ENCODE results near the gene CCDC3.

DNA sequence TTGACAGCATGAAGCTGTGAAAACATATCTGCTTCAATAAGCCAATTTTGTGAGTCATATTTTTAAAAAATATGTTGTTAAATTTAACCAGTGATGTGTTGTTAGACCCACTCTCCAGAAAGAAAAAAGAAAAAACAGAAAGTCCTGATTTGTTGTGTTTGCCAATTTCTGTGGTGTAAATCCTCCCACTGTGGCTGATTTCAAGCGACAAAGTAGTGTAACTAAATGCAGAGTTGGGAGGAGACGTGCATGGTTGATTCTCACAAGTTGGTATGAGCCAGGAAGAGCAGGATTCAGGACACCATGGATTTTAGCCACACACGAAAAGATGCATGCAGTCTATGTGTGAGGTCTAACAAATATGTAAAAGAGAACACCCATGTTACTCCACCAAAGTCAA lies 139.1 kb downstream of the CCDC3 start:
- TF ChIP-seq, protein P1, sequence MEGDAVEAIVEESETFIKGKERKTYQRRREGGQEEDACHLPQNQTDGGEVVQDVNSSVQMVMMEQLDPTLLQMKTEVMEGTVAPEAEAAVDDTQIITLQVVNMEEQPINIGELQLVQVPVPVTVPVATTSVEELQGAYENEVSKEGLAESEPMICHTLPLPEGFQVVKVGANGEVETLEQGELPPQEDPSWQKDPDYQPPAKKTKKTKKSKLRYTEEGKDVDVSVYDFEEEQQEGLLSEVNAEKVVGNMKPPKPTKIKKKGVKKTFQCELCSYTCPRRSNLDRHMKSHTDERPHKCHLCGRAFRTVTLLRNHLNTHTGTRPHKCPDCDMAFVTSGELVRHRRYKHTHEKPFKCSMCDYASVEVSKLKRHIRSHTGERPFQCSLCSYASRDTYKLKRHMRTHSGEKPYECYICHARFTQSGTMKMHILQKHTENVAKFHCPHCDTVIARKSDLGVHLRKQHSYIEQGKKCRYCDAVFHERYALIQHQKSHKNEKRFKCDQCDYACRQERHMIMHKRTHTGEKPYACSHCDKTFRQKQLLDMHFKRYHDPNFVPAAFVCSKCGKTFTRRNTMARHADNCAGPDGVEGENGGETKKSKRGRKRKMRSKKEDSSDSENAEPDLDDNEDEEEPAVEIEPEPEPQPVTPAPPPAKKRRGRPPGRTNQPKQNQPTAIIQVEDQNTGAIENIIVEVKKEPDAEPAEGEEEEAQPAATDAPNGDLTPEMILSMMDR (IDR thresholded peaks at IDR 0.05): no peak
- no peak for TF ChIP-seq POLR2AphosphoS5 (IDR thresholded peaks at IDR 0.05; ENCODE audit: insufficient read depth in 1 of 2, low read depth in 1 of 2)
- TF ChIP-seq POLR2A (IDR thresholded peaks at IDR 0.05): no peak
